ENCODE data around the gene CTTNBP2. TPM values are rescaled to one million over a fixed set of nuclear protein-coding genes. Genes with fewer than 3 reads are reported as not detected.

CTTNBP2 gene
- total RNA-seq, 4 donors from 2014 or later = 2.6 to 6.2 (median 4.3) TPM

DNA sequence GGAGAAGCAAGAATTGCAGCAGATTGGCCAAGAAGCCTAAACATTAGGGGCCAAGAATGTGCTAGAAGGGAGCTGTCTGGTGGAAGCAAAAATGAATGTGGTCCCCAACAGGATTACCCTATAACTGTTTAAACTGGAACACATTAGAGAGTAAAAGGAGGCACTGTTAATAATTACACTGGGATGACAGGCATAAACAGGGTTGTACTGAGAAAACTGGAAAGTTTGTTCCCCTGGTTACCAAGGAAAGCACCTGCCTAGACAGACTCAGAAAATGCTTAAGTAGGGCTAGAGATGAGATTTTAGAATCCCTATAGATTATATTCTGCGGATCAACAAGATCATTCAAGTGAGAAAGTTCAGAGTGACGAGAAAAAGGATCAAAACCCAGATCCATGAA lies 100.8 kb downstream of the CTTNBP2 start:
- Histone ChIP-seq H3K27me3 (no peaks in the 10 kb centered on the region), H3K36me3 (no peaks in the 10 kb centered on the region), H3K9me3 (no peaks in the 10 kb centered on the region), H3K4me3 (no peak overlapping the region), H3K27ac (no peak overlapping the region), H3K4me1 (no peaks in the 10 kb centered on the region)
- WGBS, 2 donors (ENCODE audit: low coverage in 1 of 2) = 96% methylated on average over 2 of the region's 2 CpGs; no CpG with 5 or more reads in 1 of the 2 donors
- intact Hi-C loops (cut with DNase I; ENCODE audit: low total_unique reads) = no loop called here
- no peak for DNase-seq
- in situ Hi-C loops (cut with MboI; ENCODE audit: low pct_ligation_motif_present in 1 of 4, low pct_unique_long_range_greater_than_20kb in 1 of 4, low sequenced_read_pairs in 3 of 4) = loop anchor here in 2 of 4 donors (25.0 kb wide), 1 partner anchor 340 kb away; no protein-coding TSS in a partner anchor
- TF ChIP-seq CTCF (IDR thresholded peaks at IDR 0.05) (no peak), POLR2AphosphoS5 (IDR thresholded peaks at IDR 0.05) (no peak), POLR2A (IDR thresholded peaks at IDR 0.05) (no peak), EP300 (IDR thresholded peaks at IDR 0.05; ENCODE audit: low read depth) (no peak)

- Histone ChIP-seq H3K27me3 (no peaks in the 10 kb centered on the region), H3K4me1 (no peaks in the 10 kb centered on the region), H3K36me3 (no peaks in the 10 kb centered on the region), H3K27ac (no peak overlapping the region), H3K4me3 (no peak overlapping the region), H3K9me3 (no peaks in the 10 kb centered on the region)
- in situ Hi-C loops (cut with MboI; ENCODE audit: low pct_ligation_motif_present in 1 of 4, low pct_unique_long_range_greater_than_20kb in 1 of 4, low sequenced_read_pairs in 3 of 4) = loop anchor here in 2 of 4 donors (25.0 kb wide), 1 partner anchor 341 kb away; no protein-coding TSS in a partner anchor
- intact Hi-C loops (cut with DNase I; ENCODE audit: low total_unique reads) = no loop called here
- DNase-seq = no peak
- WGBS, 2 donors (ENCODE audit: low coverage in 1 of 2) = 76 to 83% methylated on average over 2 to 4 of the region's 4 CpGs
- TF ChIP-seq POLR2A (IDR thresholded peaks at IDR 0.05) = no peak
- no peak for TF ChIP-seq EP300 (IDR thresholded peaks at IDR 0.05; ENCODE audit: low read depth)
- no peak for TF ChIP-seq POLR2AphosphoS5 (IDR thresholded peaks at IDR 0.05)
- TF ChIP-seq CTCF (IDR thresholded peaks at IDR 0.05) = no peak
Observed at GRCh38 chr7:117771756-117772155, 101.5 kb downstream of the CTTNBP2 start.

- intact Hi-C loops (cut with DNase I; ENCODE audit: low total_unique reads) = no loop called here
- in situ Hi-C loops (cut with MboI; ENCODE audit: low pct_ligation_motif_present in 1 of 4, low pct_unique_long_range_greater_than_20kb in 1 of 4, low sequenced_read_pairs in 3 of 4) = loop anchor here in 2 of 4 donors (25.0 kb wide), 1 partner anchor 343 kb away; no protein-coding TSS in a partner anchor
Observed at GRCh38 chr7:117769085-117769484, 104.2 kb downstream of the CTTNBP2 start.

GRCh38 chr7:117767951-117768350 lies 105.3 kb downstream of the CTTNBP2 start:
- in situ Hi-C loops (cut with MboI; ENCODE audit: low pct_ligation_motif_present in 1 of 4, low pct_unique_long_range_greater_than_20kb in 1 of 4, low sequenced_read_pairs in 3 of 4) = loop anchor here in 2 of 4 donors (25.0 kb wide), 1 partner anchor 344 kb away; no protein-coding TSS in a partner anchor

More at GRCh38 chr7:117769085-117769484, 104.2 kb downstream of the CTTNBP2 start:
- no peak overlapping the region for H3K27ac ChIP-seq
- H3K27me3 ChIP-seq = no peaks in the 10 kb centered on the region
- H3K9me3 ChIP-seq = no peaks in the 10 kb centered on the region
- DNase-seq = no peak
- H3K4me3 ChIP-seq = no peak overlapping the region
- no peaks in the 10 kb centered on the region for H3K4me1 ChIP-seq
- TF ChIP-seq EP300 (IDR thresholded peaks at IDR 0.05; ENCODE audit: low read depth) = no peak
- TF ChIP-seq POLR2AphosphoS5 (IDR thresholded peaks at IDR 0.05) = no peak
- TF ChIP-seq CTCF (IDR thresholded peaks at IDR 0.05) = no peak
- no peak for TF ChIP-seq POLR2A (IDR thresholded peaks at IDR 0.05)
- 80 to 92% methylated on average over 1 of the region's 1 CpG for WGBS, 2 donors (ENCODE audit: low coverage in 1 of 2)
- no peaks in the 10 kb centered on the region for H3K36me3 ChIP-seq

GRCh38 chr7:117766913-117767312 lies 106.3 kb downstream of the CTTNBP2 start:
- no peaks in the 10 kb centered on the region for H3K4me1 ChIP-seq
- in situ Hi-C loops (cut with MboI; ENCODE audit: low pct_ligation_motif_present in 1 of 4, low pct_unique_long_range_greater_than_20kb in 1 of 4, low sequenced_read_pairs in 3 of 4) = loop anchor here in 2 of 4 donors (25.0 kb wide), 1 partner anchor 345 kb away; no protein-coding TSS in a partner anchor
- no peaks in the 10 kb centered on the region for H3K27me3 ChIP-seq
- TF ChIP-seq POLR2A (IDR thresholded peaks at IDR 0.05) = no peak
- TF ChIP-seq POLR2AphosphoS5 (IDR thresholded peaks at IDR 0.05) = no peak
- TF ChIP-seq CTCF (IDR thresholded peaks at IDR 0.05) = no peak
- TF ChIP-seq EP300 (IDR thresholded peaks at IDR 0.05; ENCODE audit: low read depth) = no peak
- no peaks in the 10 kb centered on the region for H3K9me3 ChIP-seq
- intact Hi-C loops (cut with DNase I; ENCODE audit: low total_unique reads) = no loop called here
- no peak overlapping the region for H3K27ac ChIP-seq
- WGBS, 2 donors (ENCODE audit: low coverage in 1 of 2) = 90% methylated on average over 2 of the region's 2 CpGs; no CpG with 5 or more reads in 1 of the 2 donors
- no peak overlapping the region for H3K4me3 ChIP-seq
- H3K36me3 ChIP-seq = no peaks in the 10 kb centered on the region
- no peak for DNase-seq

More at GRCh38 chr7:117767951-117768350, 105.3 kb downstream of the CTTNBP2 start:
- Histone ChIP-seq H3K4me1 (no peaks in the 10 kb centered on the region), H3K27ac (no peak overlapping the region), H3K27me3 (no peaks in the 10 kb centered on the region), H3K36me3 (no peaks in the 10 kb centered on the region), H3K9me3 (no peaks in the 10 kb centered on the region), H3K4me3 (no peak overlapping the region)
- no peak for DNase-seq
- intact Hi-C loops (cut with DNase I; ENCODE audit: low total_unique reads) = no loop called here
- TF ChIP-seq POLR2AphosphoS5 (IDR thresholded peaks at IDR 0.05) = no peak
- TF ChIP-seq POLR2A (IDR thresholded peaks at IDR 0.05) = no peak

Measured in transverse colon (tissue), 4 donors.